HepG2 (cell line): ENCODE data around the gene LMOD1. TPM values are rescaled to one million over a fixed set of nuclear protein-coding genes. Genes with fewer than 3 reads are reported as not detected.
A peak's percentile ranks its signal among the peaks of the same experiment; 100 is the strongest.

ENCODE experiments used
- ATAC-seq: fragments of 200-7000 bp; cut with Tn5 transposase; 3 replicates; pipeline ENCODE4 v1.9.1; 2020; ENCODE audit warnings: mild to moderate bottlenecking, moderate library complexity
- BruUV-seq: library from RNA; stranded (reverse); fragments of 400-500 nt; replicated peaks from 2 replicates; lab custom pipeline; 2021; lab: Mats Ljungman, UMichigan
- CTCF ChIA-PET: fragments of 300-600 bp; formaldehyde crosslinking; extraction: SDS; loops from one replicate; lab custom pipeline; 2021; ENCODE audit warnings: low total read pairs, inconsistent platforms, low intra/inter-chr PET ratio; lab: Yijun Ruan, JAX
- POLR2A ChIA-PET: fragments of 350-600 bp; sonication (Branson Sonifier 250); formaldehyde crosslinking; loops from one replicate; lab custom pipeline; 2020; ENCODE audit warnings: antibody characterized with exemption, inconsistent platforms; lab: Yijun Ruan, JAX
- DNase-seq: peaks from one replicate; pipeline ENCODE4 v3.0.0-alpha.2; 2015; ENCODE audit warnings: low spot score
- FAIRE-seq: peaks from 3 replicates; lab custom pipeline; 2011; peaks lifted over from hg19 to GRCh38; lab: Jason Lieb, UNC
- H2AFZ ChIP-seq: one replicate; pipeline ENCODE4 v1.6.1; 2011; ENCODE audit warnings: low read length, inconsistent platforms
- H3K27ac ChIP-seq: fragments of 300-600 bp; 3 replicates; pipeline ENCODE4 v1.8.0; 2011; ENCODE audit warnings: mixed run types, mild to moderate bottlenecking, mixed read lengths, low read length, inconsistent platforms; ENCODE audit not compliant: insufficient read depth; ENCODE audit errors: extremely low read length
- H3K27me3 ChIP-seq, 2 experiments: fragments of 200-600 bp in 1 of 2; 2 replicates in 1 of 2; 3 replicates in 1 of 2; pipeline versions ENCODE4 v1.6.0 to v1.8.0; 2011; ENCODE audit warnings: low read length in 2 of 2, mild to moderate bottlenecking in 2 of 2, moderate library complexity in 2 of 2, inconsistent platforms in 1 of 2; ENCODE audit not compliant: insufficient read depth in 2 of 2, control insufficient read depth in 1 of 2
- H3K36me3 ChIP-seq, 2 experiments: fragments of 200-600 bp in 1 of 2; replicated peaks in 1 of 2; 2 replicates in 1 of 2; 3 replicates in 1 of 2; pipeline versions ENCODE4 v1.5.1 to v1.8.0; 2011; ENCODE audit warnings: low read length in 2 of 2, inconsistent platforms in 1 of 2; ENCODE audit not compliant: insufficient read depth in 2 of 2, control insufficient read depth in 1 of 2
- H3K4me1 ChIP-seq: 2 replicates; pipeline ENCODE4 v1.5.1; 2012; ENCODE audit warnings: low read length, inconsistent platforms; ENCODE audit not compliant: insufficient read depth
- H3K4me2 ChIP-seq: 2 replicates; pipeline ENCODE4 v1.6.0; 2011; ENCODE audit warnings: low read depth, low read length, inconsistent platforms
- H3K4me3 ChIP-seq, 3 experiments: fragments of 200-600 bp in 1 of 3; sonication (generic), shearing (Covaris generic) in 1 of 3; replicated peaks in 1 of 3; 2 replicates each; pipeline ENCODE4 v1.5.1; 2011 to 2016; ENCODE audit warnings: low read length in 3 of 3, inconsistent platforms in 2 of 3, low read depth in 2 of 3, mild to moderate bottlenecking in 2 of 3, control low read depth in 1 of 3, mixed read lengths in 1 of 3; ENCODE audit not compliant: insufficient read depth in 1 of 3
- H3K79me2 ChIP-seq: one replicate; pipeline ENCODE4 v1.6.1; 2011; ENCODE audit warnings: low read length, inconsistent platforms; ENCODE audit not compliant: insufficient read depth
- H3K9ac ChIP-seq: 2 replicates; pipeline ENCODE4 v1.6.0; 2011; ENCODE audit warnings: mild to moderate bottlenecking, low read depth, low read length, inconsistent platforms; ENCODE audit not compliant: insufficient read depth
- H3K9me3 ChIP-seq: 2 replicates; pipeline ENCODE4 v1.5.1; 2012; ENCODE audit warnings: mild to moderate bottlenecking, low read length
- H4K20me1 ChIP-seq: 2 replicates; pipeline ENCODE4 v1.6.0; 2011; ENCODE audit warnings: inconsistent platforms, mild to moderate bottlenecking, low read length, moderate library complexity; ENCODE audit not compliant: insufficient read depth
- EP300 ChIP-seq, 3 experiments: sonication (generic) in 1 of 3; formaldehyde crosslinking in 1 of 3; IDR thresholded peaks; 2 replicates each; pipeline versions ENCODE4 v1.5.1 to v1.6.1; 2011 to 2020; ENCODE audit warnings: low read depth in 2 of 3, low read length in 2 of 3, borderline replicate concordance in 1 of 3, improper control_type of control experiment in 1 of 3, mild to moderate bottlenecking in 1 of 3, missing genetic modification reagents in 1 of 3, moderate library complexity in 1 of 3
- GPBP1L1 ChIP-seq: sonication (generic); formaldehyde crosslinking; IDR thresholded peaks from 2 replicates; pipeline ENCODE4 v1.5.0; 2020; ENCODE audit warnings: mild to moderate bottlenecking, missing genetic modification reagents
- KDM6A ChIP-seq: IDR thresholded peaks from 2 replicates; pipeline ENCODE4 v1.6.1; 2016; ENCODE audit warnings: low read depth
- MED8 ChIP-seq: sonication (generic); formaldehyde crosslinking; IDR thresholded peaks from 2 replicates; pipeline ENCODE4 v1.8.1; 2023; ENCODE audit warnings: mild to moderate bottlenecking, missing genetic modification reagents; ENCODE audit not compliant: insufficient replicate concordance
- NFKBIZ ChIP-seq: IDR thresholded peaks from 2 replicates; pipeline ENCODE4 v1.6.1; 2018; ENCODE audit warnings: missing genetic modification reagents, missing compliant biosample characterization
- PAF1 ChIP-seq: IDR thresholded peaks from 2 replicates; pipeline ENCODE4 v1.6.1; 2016; ENCODE audit warnings: missing genetic modification reagents, missing compliant biosample characterization
- RARA ChIP-seq: IDR thresholded peaks from 2 replicates; pipeline ENCODE4 v1.6.1; 2016; ENCODE audit warnings: missing genetic modification reagents, missing compliant biosample characterization
- RFX1 ChIP-seq: fragments of 450-650 bp; IDR thresholded peaks from 2 replicates; pipeline ENCODE4 v1.6.1; 2017
- RFX3 ChIP-seq: IDR thresholded peaks from 2 replicates; pipeline ENCODE4 v1.6.1; 2016; ENCODE audit warnings: missing biosample characterization, missing genetic modification reagents
- SALL2 ChIP-seq: sonication (generic); formaldehyde crosslinking; IDR thresholded peaks from 2 replicates; pipeline ENCODE4 v1.8.1; 2023; ENCODE audit warnings: mild to moderate bottlenecking, missing genetic modification reagents, inconsistent platforms
- SIX1 ChIP-seq: sonication (generic); formaldehyde crosslinking; IDR thresholded peaks from 2 replicates; pipeline ENCODE4 v1.4.0; 2020; ENCODE audit warnings: missing genetic modification reagents, borderline replicate concordance
- THAP9 ChIP-seq: sonication (generic); formaldehyde crosslinking; IDR thresholded peaks from 2 replicates; pipeline ENCODE4; 2020; ENCODE audit warnings: missing genetic modification reagents, mild to moderate bottlenecking, borderline replicate concordance
- ZHX1 ChIP-seq: sonication (generic); formaldehyde crosslinking; IDR thresholded peaks from 2 replicates; pipeline ENCODE4 v1.8.1; 2022; ENCODE audit warnings: low read depth, mild to moderate bottlenecking, missing genetic modification reagents
- ZNF350 ChIP-seq: sonication (generic); formaldehyde crosslinking; IDR thresholded peaks from 2 replicates; pipeline ENCODE4 v1.4.0; 2020; ENCODE audit warnings: mild to moderate bottlenecking, low read depth, missing genetic modification reagents, borderline replicate concordance
- ZNF460 ChIP-seq: sonication (generic); formaldehyde crosslinking; IDR thresholded peaks from 2 replicates; pipeline ENCODE4 v1.5.1; 2020; ENCODE audit warnings: missing genetic modification reagents, mild to moderate bottlenecking, borderline replicate concordance
- ZSCAN9 ChIP-seq: IDR thresholded peaks from 2 replicates; pipeline ENCODE4 v1.6.1; 2016; ENCODE audit warnings: borderline replicate concordance
- WGBS: methylation state at CpG from one replicate; pipeline ENCODE4 v1.1.6; 2017; ENCODE audit warnings: low lambda C conversion rate; 5-methylcytosine and 5-hydroxymethylcytosine counted together
- in situ Hi-C: cut with HindIII; loops from 2 replicates; pipeline ENCODE4 v1.10.0; 2017; ENCODE audit warnings: low pct_unique_long_range_greater_than_20kb; ENCODE audit not compliant: extremely low pct_ligation_motif_present
- intact Hi-C: fragments of 100-400 bp; cut with micrococcal nuclease; formaldehyde crosslinking; loops from one replicate; pipeline ENCODE4 v1.10.0; 2022; ENCODE audit not compliant: unreplicated experiment
- polyA plus RNA-seq, 8 experiments: library from polyadenylated mRNA; depleted of rRNA in 3 of 8; stranded (reverse) in 7 of 8; unstranded in 1 of 8; fragments of >200 nt; fragmentation: Illumina TruSeq in 4 of 8; extraction: Trizol in 4 of 8; gene quantifications; 2 replicates each; pipeline versions ENCODE4 v1.2.1 to v1.2.3, GENCODE V29; 2011 to 2016; ENCODE audit warnings: low read depth in 4 of 8, missing spikeins in 1 of 8, mixed read lengths in 1 of 8; ENCODE audit not compliant: insufficient read depth in 1 of 8
- total RNA-seq, 5 experiments: library from RNA; depleted of rRNA; stranded (reverse); fragments of >200 nt; fragmentation: Illumina TruSeq; extraction: Trizol; gene quantifications; 2 replicates each; pipeline ENCODE4 v1.2.3, GENCODE V29; 2016; ENCODE audit warnings: low read depth in 1 of 5

Gene LMOD1
- total and polyA plus RNA-seq, 2 of the 13 experiments (the other 11 are each of a cell fraction or from before 2014, with no cell fraction given): not detected

- H4K20me1 ChIP-seq: no peaks in the 10 kb centered on the region
- peak within 1 kb of the TSS; percentile 84 for H2AFZ ChIP-seq
- CTCF ChIA-PET: no interaction called here
- peak within 1 kb of the TSS; percentile 79 for H3K4me2 ChIP-seq
- peak; percentile 93 for FAIRE-seq
- in situ Hi-C loops (no loop called here), intact Hi-C loops (loop anchor here (5.0 kb wide), 1 partner anchor 58 kb away; no protein-coding TSS in a partner anchor)
- H3K4me1 ChIP-seq: peaks cover 17% of the 10 kb centered on the region
- ATAC-seq: peak; percentile 100
- WGBS: under 1% methylated on average over 17 of the region's 43 CpGs
- no TSS peak for BruUV-seq
- POLR2A ChIA-PET: interaction anchor here (0.8 to 2.8 kb wide), 12 partner anchors 9 to 486 kb away, joined by 3 to 18 read pairs (median 4); partner anchors contain the start of genes ELF3, LMOD1 and PHLDA3
- peaks cover 22% of the 10 kb centered on the region for H3K79me2 ChIP-seq
- no peaks in the 10 kb centered on the region for H3K9me3 ChIP-seq
- peaks cover 4 to 24% of the 10 kb centered on the region in 2 experiments; a peak in 4 of 5 replicates for H3K36me3 ChIP-seq
- H3K27me3 ChIP-seq: peaks cover 0 to 3% of the 10 kb centered on the region in 2 experiments; a peak in 1 of 5 replicates
- H3K27ac ChIP-seq: peak within 1 kb of the TSS; percentile 76
- peak within 1 kb of the TSS; percentile 95 for H3K9ac ChIP-seq
- peak; percentile 95 for DNase-seq
- peak within 1 kb of the TSS; percentile 71 to 95 (median 93) for H3K4me3 ChIP-seq
- peak; percentile 40; the same call in 1 of the 2 replicates for TF ChIP-seq SIX1 (CRISPR knock-in tag)
- peak; percentile 85; the same call in 1 of the 2 replicates for TF ChIP-seq NFKBIZ (CRISPR knock-in tag)
- peak; percentile 53; the same call in 1 of the 2 replicates for TF ChIP-seq SALL2 (CRISPR knock-in tag)
- 0 out of 4 replicates have a peak, but pooled peaks of 1 of the 2 experiments have one; percentile 11 for TF ChIP-seq EP300 (IDR thresholded peaks at IDR 0.05; ENCODE audit: low read depth in 2 of 2, low read length in 2 of 2)
- TF ChIP-seq EP300 (CRISPR knock-in tag; IDR thresholded peaks at IDR 0.05; ENCODE audit: borderline replicate concordance): no peak
- TF ChIP-seq ZHX1: peak; percentile 78
- no peak for TF ChIP-seq GPBP1L1
- TF ChIP-seq ZNF460: no peak
- 0 out of 2 replicates have a peak, but pooled peaks have one; percentile 10 for TF ChIP-seq RFX3
- TF ChIP-seq ZNF350 (CRISPR knock-in tag): peak; percentile 59; the same call in 1 of the 2 replicates
- peak; percentile 72 for TF ChIP-seq MED8
- TF ChIP-seq KDM6A: no peak
- peak; percentile 91 for TF ChIP-seq THAP9
- peak; percentile 50; the same call in 1 of the 2 replicates for TF ChIP-seq ZSCAN9 (CRISPR knock-in tag)
- no peak for TF ChIP-seq PAF1 (CRISPR knock-in tag)
- TF ChIP-seq RARA (CRISPR knock-in tag): peak; percentile 41
- TF ChIP-seq RFX1: no peak
Measured at GRCh38 chr1:201955009-201955728, 8.8 kb upstream of the LMOD1 start, which contains the start of gene TIMM17A. Gene TIMM17A (plus strand): TSS chr1:201955503. CDS start chr1:201955527, 24 bp downstream.
